GM19035 (cell line): Measurements from ENCODE around the gene NIT1.

ENCODE experiments used
- ATAC-seq: cut with Tn5 transposase; IDR thresholded peaks from one replicate; pipeline ENCODE4 v1.9.1; 2021; ENCODE audit not compliant: unreplicated experiment

NIT1 gene

GRCh38 chr1:161117759-161118581, at the start of gene NIT1, which contains the start of gene PFDN2:
TSS of gene NIT1 (plus strand) at chr1:161118105. CDS start at chr1:161118177, 72 bp downstream.
TSS of gene PFDN2 (minus strand) at chr1:161118037. CDS start at chr1:161118026, 11 bp downstream.
- peak; percentile 76 for ATAC-seq

- ATAC-seq, result peak; percentile 52
These were observed 49.3 kb upstream of the NIT1 start for GRCh38 chr1:161068306-161069234.

- ATAC-seq, result no peak
These were observed 48.7 kb upstream of the NIT1 start for GRCh38 chr1:161069241-161069640.

GRCh38 chr1:161069731-161070270, 48.1 kb upstream of the NIT1 start, which contains the start of gene ARHGAP30:
TSS of gene ARHGAP30 (minus strand) at chr1:161069891. CDS start at chr1:161069624, 267 bp downstream.
- peak; percentile 87 for ATAC-seq

GRCh38 chr1:161070761-161071160, 47.1 kb upstream of the NIT1 start:
- no peak for ATAC-seq

- ATAC-seq, result no peak
These were observed 46.0 kb upstream of the NIT1 start for GRCh38 chr1:161071886-161072371.

GRCh38 chr1:161072751-161073449, 45.0 kb upstream of the NIT1 start:
- no peak for ATAC-seq

GRCh38 chr1:161073474-161074121, 44.3 kb upstream of the NIT1 start:
- no peak for ATAC-seq

- ATAC-seq, result no peak
These were observed 43.1 kb upstream of the NIT1 start for GRCh38 chr1:161074676-161075368.

GRCh38 chr1:161076410-161076809, 41.5 kb upstream of the NIT1 start:
- ATAC-seq, result no peak

- no peak for ATAC-seq
These were observed 40.5 kb upstream of the NIT1 start for GRCh38 chr1:161077426-161077825.

GRCh38 chr1:161079436-161080110, 38.3 kb upstream of the NIT1 start:
- ATAC-seq, result no peak

- ATAC-seq, result no peak
These were observed 37.2 kb upstream of the NIT1 start for GRCh38 chr1:161080441-161081405.

GRCh38 chr1:161081519-161081918, 36.4 kb upstream of the NIT1 start:
- no peak for ATAC-seq

GRCh38 chr1:161082483-161082882, 35.4 kb upstream of the NIT1 start:
- ATAC-seq, result no peak

- no peak for ATAC-seq
These were observed 34.7 kb upstream of the NIT1 start for GRCh38 chr1:161082996-161083747.
